ENCODE results near the gene FCN3.
"Not testable (repeated sequence)": the region's sequence is repeated elsewhere in the genome, so short reads cannot be mapped to it uniquely, and the experiment has no call there.

Gene FCN3

GRCh38 chr1:27374362-27375086, at the start of gene FCN3:
Gene FCN3 (minus strand): TSS chr1:27374824. CDS start chr1:27374818, 6 bp downstream.
- Histone ChIP-seq H3K9ac (ENCODE audit: low read length) (no peak within 1 kb of the TSS), H3K4me1 (ENCODE audit: control insufficient read depth, insufficient read depth, low read length) (peaks cover 2% of the 10 kb centered on the region), H3K36me3 (ENCODE audit: control insufficient read depth, insufficient read depth, low read length) (no peaks in the 10 kb centered on the region), H3K4me3 (ENCODE audit: low read length) (no peak within 1 kb of the TSS), H3K27me3 (ENCODE audit: control insufficient read depth, insufficient read depth, low read length) (no peaks in the 10 kb centered on the region), H3K9me3 (ENCODE audit: control insufficient read depth, low read length) (no peaks in the 10 kb centered on the region)

- Histone ChIP-seq H3K9ac (ENCODE audit: low read length) (no peak overlapping the region), H3K9me3 (ENCODE audit: control insufficient read depth, low read length) (no peaks in the 10 kb centered on the region), H3K4me1 (ENCODE audit: control insufficient read depth, insufficient read depth, low read length) (peaks cover 43% of the 10 kb centered on the region), H3K4me3 (ENCODE audit: low read length) (no peak overlapping the region), H3K36me3 (ENCODE audit: control insufficient read depth, insufficient read depth, low read length) (no peaks in the 10 kb centered on the region), H3K27me3 (ENCODE audit: control insufficient read depth, insufficient read depth, low read length) (no peaks in the 10 kb centered on the region)
Measured at GRCh38 chr1:27423709-27424108, 49.1 kb upstream of the FCN3 start.

- Histone ChIP-seq H3K4me1 (ENCODE audit: control insufficient read depth, insufficient read depth, low read length) (peaks cover 36% of the 10 kb centered on the region), H3K4me3 (ENCODE audit: low read length) (no peak overlapping the region), H3K9me3 (ENCODE audit: control insufficient read depth, low read length) (no peaks in the 10 kb centered on the region), H3K9ac (ENCODE audit: low read length) (peak overlapping the region; percentile 36), H3K27me3 (ENCODE audit: control insufficient read depth, insufficient read depth, low read length) (no peaks in the 10 kb centered on the region), H3K36me3 (ENCODE audit: control insufficient read depth, insufficient read depth, low read length) (peaks cover 15% of the 10 kb centered on the region)
Measured at GRCh38 chr1:27418326-27419185, 43.9 kb upstream of the FCN3 start.

- Histone ChIP-seq H3K36me3 (ENCODE audit: control insufficient read depth, insufficient read depth, low read length) (peaks cover 15% of the 10 kb centered on the region), H3K9me3 (ENCODE audit: control insufficient read depth, low read length) (no peaks in the 10 kb centered on the region), H3K9ac (ENCODE audit: low read length) (no peak overlapping the region), H3K27me3 (ENCODE audit: control insufficient read depth, insufficient read depth, low read length) (no peaks in the 10 kb centered on the region), H3K4me1 (ENCODE audit: control insufficient read depth, insufficient read depth, low read length) (peaks cover 36% of the 10 kb centered on the region), H3K4me3 (ENCODE audit: low read length) (no peak overlapping the region)
Measured at GRCh38 chr1:27417713-27418112, 43.1 kb upstream of the FCN3 start.

GRCh38 chr1:27416387-27417111, 41.9 kb upstream of the FCN3 start:
- no peaks in the 10 kb centered on the region for H3K9me3 ChIP-seq (ENCODE audit: control insufficient read depth, low read length)
- peaks cover 20% of the 10 kb centered on the region for H3K36me3 ChIP-seq (ENCODE audit: control insufficient read depth, insufficient read depth, low read length)
- H3K9ac ChIP-seq (ENCODE audit: low read length) = no peak overlapping the region
- no peak overlapping the region for H3K4me3 ChIP-seq (ENCODE audit: low read length)
- peaks cover 36% of the 10 kb centered on the region for H3K4me1 ChIP-seq (ENCODE audit: control insufficient read depth, insufficient read depth, low read length)
- H3K27me3 ChIP-seq (ENCODE audit: control insufficient read depth, insufficient read depth, low read length) = no peaks in the 10 kb centered on the region

- Histone ChIP-seq H3K4me1 (ENCODE audit: control insufficient read depth, insufficient read depth, low read length) (peaks cover 30% of the 10 kb centered on the region), H3K27me3 (ENCODE audit: control insufficient read depth, insufficient read depth, low read length) (no peaks in the 10 kb centered on the region), H3K9ac (ENCODE audit: low read length) (no peak overlapping the region), H3K4me3 (ENCODE audit: low read length) (no peak overlapping the region), H3K36me3 (ENCODE audit: control insufficient read depth, insufficient read depth, low read length) (peaks cover 26% of the 10 kb centered on the region), H3K9me3 (ENCODE audit: control insufficient read depth, low read length) (no peaks in the 10 kb centered on the region)
Measured at GRCh38 chr1:27414091-27414490, 39.5 kb upstream of the FCN3 start.

GRCh38 chr1:27413004-27413403, 38.4 kb upstream of the FCN3 start:
- Histone ChIP-seq H3K36me3 (ENCODE audit: control insufficient read depth, insufficient read depth, low read length) (peaks cover 26% of the 10 kb centered on the region), H3K4me1 (ENCODE audit: control insufficient read depth, insufficient read depth, low read length) (peaks cover 19% of the 10 kb centered on the region), H3K4me3 (ENCODE audit: low read length) (no peak overlapping the region), H3K9ac (ENCODE audit: low read length) (no peak overlapping the region), H3K9me3 (ENCODE audit: control insufficient read depth, low read length) (no peaks in the 10 kb centered on the region), H3K27me3 (ENCODE audit: control insufficient read depth, insufficient read depth, low read length) (no peaks in the 10 kb centered on the region)

- Histone ChIP-seq H3K36me3 (ENCODE audit: control insufficient read depth, insufficient read depth, low read length) (peaks cover 26% of the 10 kb centered on the region), H3K9me3 (ENCODE audit: control insufficient read depth, low read length) (no peaks in the 10 kb centered on the region), H3K27me3 (ENCODE audit: control insufficient read depth, insufficient read depth, low read length) (no peaks in the 10 kb centered on the region), H3K4me1 (ENCODE audit: control insufficient read depth, insufficient read depth, low read length) (peaks cover 14% of the 10 kb centered on the region), H3K4me3 (ENCODE audit: low read length) (no peak overlapping the region), H3K9ac (ENCODE audit: low read length) (no peak overlapping the region)
Measured at GRCh38 chr1:27412502-27412901, 37.9 kb upstream of the FCN3 start.

- Histone ChIP-seq H3K27me3 (ENCODE audit: control insufficient read depth, insufficient read depth, low read length) (no peaks in the 10 kb centered on the region), H3K9ac (ENCODE audit: low read length) (no peak overlapping the region), H3K36me3 (ENCODE audit: control insufficient read depth, insufficient read depth, low read length) (peaks cover 20% of the 10 kb centered on the region), H3K4me1 (ENCODE audit: control insufficient read depth, insufficient read depth, low read length) (no peaks in the 10 kb centered on the region), H3K9me3 (ENCODE audit: control insufficient read depth, low read length) (no peaks in the 10 kb centered on the region), H3K4me3 (ENCODE audit: low read length) (no peak overlapping the region)
Measured at GRCh38 chr1:27410709-27411108, 36.1 kb upstream of the FCN3 start.

GRCh38 chr1:27409669-27410068, 35.0 kb upstream of the FCN3 start:
- H3K36me3 ChIP-seq (ENCODE audit: control insufficient read depth, insufficient read depth, low read length) = peaks cover 20% of the 10 kb centered on the region
- no peaks in the 10 kb centered on the region for H3K27me3 ChIP-seq (ENCODE audit: control insufficient read depth, insufficient read depth, low read length)
- no peaks in the 10 kb centered on the region for H3K4me1 ChIP-seq (ENCODE audit: control insufficient read depth, insufficient read depth, low read length)
- no peak overlapping the region for H3K4me3 ChIP-seq (ENCODE audit: low read length)
- no peak overlapping the region for H3K9ac ChIP-seq (ENCODE audit: low read length)
- no peaks in the 10 kb centered on the region for H3K9me3 ChIP-seq (ENCODE audit: control insufficient read depth, low read length)

GRCh38 chr1:27408151-27408550, 33.5 kb upstream of the FCN3 start:
- Histone ChIP-seq H3K4me3 (ENCODE audit: low read length) (no peak overlapping the region), H3K36me3 (ENCODE audit: control insufficient read depth, insufficient read depth, low read length) (peaks cover 11% of the 10 kb centered on the region), H3K4me1 (ENCODE audit: control insufficient read depth, insufficient read depth, low read length) (peaks cover 9% of the 10 kb centered on the region), H3K27me3 (ENCODE audit: control insufficient read depth, insufficient read depth, low read length) (no peaks in the 10 kb centered on the region), H3K9ac (ENCODE audit: low read length) (no peak overlapping the region), H3K9me3 (ENCODE audit: control insufficient read depth, low read length) (no peaks in the 10 kb centered on the region)

- not testable (repeated sequence) for H3K4me3 ChIP-seq (ENCODE audit: low read length); H3K27me3 ChIP-seq (ENCODE audit: control insufficient read depth, insufficient read depth, low read length); H3K9ac ChIP-seq (ENCODE audit: low read length); H3K9me3 ChIP-seq (ENCODE audit: control insufficient read depth, low read length); H3K36me3 ChIP-seq (ENCODE audit: control insufficient read depth, insufficient read depth, low read length)
- peaks cover 23% of the 10 kb centered on the region for H3K4me1 ChIP-seq (ENCODE audit: control insufficient read depth, insufficient read depth, low read length)
Measured at GRCh38 chr1:27406791-27407190, 32.2 kb upstream of the FCN3 start.

Data from mucosa of stomach (tissue), 1 donor.